ENCODE data around the gene DBP. TPM values are rescaled to one million over a fixed set of nuclear protein-coding genes. Genes with fewer than 3 reads are reported as not detected.

The DBP gene
- total and polyA plus RNA-seq, 2 experiments from 2014 or later, result 5.7 to 6.3 TPM

DNA sequence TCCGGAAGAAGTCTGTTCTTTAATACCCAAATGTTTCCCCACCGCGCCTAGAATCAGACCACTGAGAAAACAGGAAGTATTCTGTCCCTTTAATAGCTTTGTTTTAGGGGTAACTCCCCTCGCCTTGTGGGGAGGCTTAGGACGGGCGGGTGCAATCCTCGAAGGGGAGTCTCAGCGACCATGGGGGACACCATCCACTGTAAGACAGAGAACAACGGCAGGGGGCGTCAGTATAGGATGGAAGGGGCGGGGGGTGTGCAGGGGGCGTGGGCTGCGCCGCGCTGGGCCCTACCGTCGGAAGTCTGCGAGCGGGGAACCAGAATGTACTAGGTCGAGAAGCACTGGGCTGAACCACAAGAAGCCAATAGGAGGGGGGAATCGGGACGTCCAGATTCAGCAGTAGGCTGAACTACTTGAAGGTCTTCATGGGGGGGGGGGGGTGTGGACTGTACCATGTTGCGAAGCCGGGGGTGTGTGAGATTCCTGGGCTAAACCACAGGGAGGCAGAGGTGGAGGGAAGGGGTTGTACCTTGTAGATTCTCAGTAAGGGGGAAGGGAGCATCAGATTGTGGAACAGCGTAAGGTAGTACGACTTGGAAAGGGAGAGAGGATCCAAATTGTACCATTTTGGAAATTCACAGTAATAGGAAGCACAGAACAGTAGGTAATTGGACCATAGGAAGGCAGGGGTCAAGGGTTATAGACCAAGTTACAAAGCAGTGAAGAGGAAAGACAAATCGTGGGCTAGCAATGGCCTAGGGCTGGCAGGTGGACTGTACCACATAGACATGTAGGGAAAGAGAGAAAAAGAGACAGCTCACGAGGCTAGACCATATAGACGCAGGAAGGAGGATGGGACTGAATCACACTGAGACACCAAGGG lies 1.0 kb upstream of the DBP start:
- H3K27ac ChIP-seq (ENCODE audit: low read depth), result peak overlapping the region; percentile 98
- H3K4me2 ChIP-seq, result peak overlapping the region; percentile 83
- peaks cover 33% of the 10 kb centered on the region for H3K4me1 ChIP-seq (ENCODE audit: insufficient read depth)
- DNase-seq (ENCODE audit: low spot score) (peak; percentile 96), ATAC-seq (peak; percentile 13)
- H3K4me3 ChIP-seq, result peak overlapping the region; percentile 75
- Mint-ChIP-seq H3K9me3 (no peaks in the 10 kb centered on the region), H3K4me3 (peak overlapping the region; percentile 81), H3K36me3 (ENCODE audit: low read depth) (peaks cover 32% of the 10 kb centered on the region), H3K4me1 (peaks cover 32% of the 10 kb centered on the region), H3K27ac (peak overlapping the region; percentile 97), H3K27me3 (ENCODE audit: insufficient read depth, low read depth, poor library complexity) (peaks cover 21% of the 10 kb centered on the region)
- peak; percentile 22 to 48; a peak in 3 of 4 replicates for TF ChIP-seq CTCF (conservative IDR thresholded peaks at IDR 0.05; ENCODE audit: low read depth in 2 of 2)
- TF ChIP-seq ZNF114 (CRISPR knock-in tag; IDR thresholded peaks at IDR 0.05), result no peak
- peaks cover 28% of the 10 kb centered on the region for H3F3A ChIP-seq (replicated peaks; ENCODE audit: low read depth)
- H3K79me2 ChIP-seq (replicated peaks; ENCODE audit: insufficient read depth), result no peaks in the 10 kb centered on the region
- H3K9me2 ChIP-seq (ENCODE audit: insufficient read depth), result no peaks in the 10 kb centered on the region
- H3K27me3 ChIP-seq (ENCODE audit: insufficient read depth), result peaks cover 21% of the 10 kb centered on the region
- H4K20me1 ChIP-seq (replicated peaks; ENCODE audit: insufficient read depth), result no peaks in the 10 kb centered on the region
- no peaks in the 10 kb centered on the region for H3K36me3 ChIP-seq (ENCODE audit: insufficient read depth)
- peak overlapping the region; percentile 77; the same call in 1 of the 2 replicates for H2AFZ ChIP-seq

DNA sequence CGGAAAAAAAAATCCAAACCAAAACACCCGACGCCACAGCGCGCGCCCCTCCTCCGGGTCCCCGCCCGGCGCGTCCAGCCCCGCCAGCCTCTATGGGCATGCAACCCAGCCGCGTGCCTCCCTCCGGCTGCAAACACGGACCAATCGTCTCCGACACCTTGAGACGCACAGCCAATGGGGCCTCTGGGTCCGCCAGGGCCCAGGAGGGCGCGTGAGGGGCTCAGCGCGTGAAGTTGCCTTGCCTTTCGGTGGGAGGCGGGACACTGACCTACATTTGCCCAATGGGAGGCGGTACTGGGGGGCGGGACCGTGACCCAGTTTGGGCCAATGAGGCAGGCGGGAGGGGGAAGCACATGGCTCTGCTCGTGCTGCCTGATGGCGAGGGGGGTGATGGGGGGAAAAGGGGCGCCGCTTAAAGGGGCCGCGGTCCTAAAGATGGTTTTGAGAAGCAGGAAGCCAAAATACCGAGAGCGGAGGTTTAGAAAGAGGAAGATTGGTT lies 319 bp upstream of the DBP start:
- peak; percentile 100 for DNase-seq (ENCODE audit: low spot score)
- H3K4me3 Mint-ChIP-seq, result peak overlapping the region; percentile 81
- ATAC-seq, result peak; percentile 69

More for the DNA sequence above, 319 bp upstream of the DBP start:
- H3K36me3 Mint-ChIP-seq (ENCODE audit: low read depth), result peaks cover 31% of the 10 kb centered on the region
- Histone ChIP-seq H3K4me1 (ENCODE audit: insufficient read depth) (peaks cover 33% of the 10 kb centered on the region), H3K36me3 (ENCODE audit: insufficient read depth) (no peaks in the 10 kb centered on the region), H3K27ac (ENCODE audit: low read depth) (peak overlapping the region; percentile 98), H3K4me3 (peak overlapping the region; percentile 75), H3K79me2 (replicated peaks; ENCODE audit: insufficient read depth) (no peaks in the 10 kb centered on the region), H3K9me2 (ENCODE audit: insufficient read depth) (no peaks in the 10 kb centered on the region), H2AFZ (peak overlapping the region; percentile 88; the same call in 1 of the 2 replicates), H3K4me2 (peak overlapping the region; percentile 96), H3F3A (replicated peaks; ENCODE audit: low read depth) (peaks cover 28% of the 10 kb centered on the region), H4K20me1 (replicated peaks; ENCODE audit: insufficient read depth) (no peaks in the 10 kb centered on the region), H3K27me3 (ENCODE audit: insufficient read depth) (peaks cover 21% of the 10 kb centered on the region)
- H3K27me3 Mint-ChIP-seq (ENCODE audit: insufficient read depth, low read depth, poor library complexity), result peaks cover 21% of the 10 kb centered on the region
- H3K27ac Mint-ChIP-seq, result peak overlapping the region; percentile 97
- no peak for TF ChIP-seq EZH2phosphoT487 (IDR thresholded peaks at IDR 0.05; ENCODE audit: unreplicated experiment)
- TF ChIP-seq JUNB (IDR thresholded peaks at IDR 0.05; ENCODE audit: unreplicated experiment), result no peak
- no peak for TF ChIP-seq ZNF331 (CRISPR knock-in tag; IDR thresholded peaks at IDR 0.05; ENCODE audit: low read depth)
- TF ChIP-seq, protein P1, sequence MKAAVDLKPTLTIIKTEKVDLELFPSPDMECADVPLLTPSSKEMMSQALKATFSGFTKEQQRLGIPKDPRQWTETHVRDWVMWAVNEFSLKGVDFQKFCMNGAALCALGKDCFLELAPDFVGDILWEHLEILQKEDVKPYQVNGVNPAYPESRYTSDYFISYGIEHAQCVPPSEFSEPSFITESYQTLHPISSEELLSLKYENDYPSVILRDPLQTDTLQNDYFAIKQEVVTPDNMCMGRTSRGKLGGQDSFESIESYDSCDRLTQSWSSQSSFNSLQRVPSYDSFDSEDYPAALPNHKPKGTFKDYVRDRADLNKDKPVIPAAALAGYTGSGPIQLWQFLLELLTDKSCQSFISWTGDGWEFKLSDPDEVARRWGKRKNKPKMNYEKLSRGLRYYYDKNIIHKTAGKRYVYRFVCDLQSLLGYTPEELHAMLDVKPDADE (IDR thresholded peaks at IDR 0.05), result no peak
- TF ChIP-seq CREB1 (CRISPR knock-in tag; IDR thresholded peaks at IDR 0.05; ENCODE audit: low read depth), result peak; percentile 64
- peak; percentile 52 for TF ChIP-seq POLR2AphosphoS5 (IDR thresholded peaks at IDR 0.05; ENCODE audit: low read depth)
- TF ChIP-seq, protein P2, sequence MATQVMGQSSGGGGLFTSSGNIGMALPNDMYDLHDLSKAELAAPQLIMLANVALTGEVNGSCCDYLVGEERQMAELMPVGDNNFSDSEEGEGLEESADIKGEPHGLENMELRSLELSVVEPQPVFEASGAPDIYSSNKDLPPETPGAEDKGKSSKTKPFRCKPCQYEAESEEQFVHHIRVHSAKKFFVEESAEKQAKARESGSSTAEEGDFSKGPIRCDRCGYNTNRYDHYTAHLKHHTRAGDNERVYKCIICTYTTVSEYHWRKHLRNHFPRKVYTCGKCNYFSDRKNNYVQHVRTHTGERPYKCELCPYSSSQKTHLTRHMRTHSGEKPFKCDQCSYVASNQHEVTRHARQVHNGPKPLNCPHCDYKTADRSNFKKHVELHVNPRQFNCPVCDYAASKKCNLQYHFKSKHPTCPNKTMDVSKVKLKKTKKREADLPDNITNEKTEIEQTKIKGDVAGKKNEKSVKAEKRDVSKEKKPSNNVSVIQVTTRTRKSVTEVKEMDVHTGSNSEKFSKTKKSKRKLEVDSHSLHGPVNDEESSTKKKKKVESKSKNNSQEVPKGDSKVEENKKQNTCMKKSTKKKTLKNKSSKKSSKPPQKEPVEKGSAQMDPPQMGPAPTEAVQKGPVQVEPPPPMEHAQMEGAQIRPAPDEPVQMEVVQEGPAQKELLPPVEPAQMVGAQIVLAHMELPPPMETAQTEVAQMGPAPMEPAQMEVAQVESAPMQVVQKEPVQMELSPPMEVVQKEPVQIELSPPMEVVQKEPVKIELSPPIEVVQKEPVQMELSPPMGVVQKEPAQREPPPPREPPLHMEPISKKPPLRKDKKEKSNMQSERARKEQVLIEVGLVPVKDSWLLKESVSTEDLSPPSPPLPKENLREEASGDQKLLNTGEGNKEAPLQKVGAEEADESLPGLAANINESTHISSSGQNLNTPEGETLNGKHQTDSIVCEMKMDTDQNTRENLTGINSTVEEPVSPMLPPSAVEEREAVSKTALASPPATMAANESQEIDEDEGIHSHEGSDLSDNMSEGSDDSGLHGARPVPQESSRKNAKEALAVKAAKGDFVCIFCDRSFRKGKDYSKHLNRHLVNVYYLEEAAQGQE (IDR thresholded peaks at IDR 0.05; ENCODE audit: unreplicated experiment), result no peak
- no peak for TF ChIP-seq CTCF (conservative IDR thresholded peaks at IDR 0.05; ENCODE audit: low read depth in 2 of 2)
- H3K4me1 Mint-ChIP-seq, result peaks cover 34% of the 10 kb centered on the region
- no peaks in the 10 kb centered on the region for H3K9me3 Mint-ChIP-seq

Data from GM23338 (cell line).